Measurements from ENCODE around the gene ARHGEF28.

- TF ChIP-seq CTCF (IDR thresholded peaks at IDR 0.05 in 4 of 5, conservative IDR thresholded peaks at IDR 0.05 in 1 of 5) (no peak), POLR2A (IDR thresholded peaks at IDR 0.05) (no peak)
Measured at GRCh38 chr5:73735032-73735734, 109.2 kb downstream of the ARHGEF28 start.
